HuH-7.5 (cell line): ENCODE measurements around the gene ASPSCR1.
A peak's percentile ranks its signal among the peaks of the same experiment; 100 is the strongest.
"Not testable (repeated sequence)": the region's sequence is repeated elsewhere in the genome, so short reads cannot be mapped to it uniquely, and the experiment has no call there.

Source experiments
- DNase-seq: peaks from one replicate; pipeline ENCODE4 v3.0.0; 2011; ENCODE audit warnings: low spot score

ASPSCR1 gene

GRCh38 chr17:81960130-81960958 is 17.1 kb upstream of the ASPSCR1 start:
- DNase-seq: no peak

GRCh38 chr17:81961087-81961511 is 16.3 kb upstream of the ASPSCR1 start, which contains the start of gene NOTUM:
Gene NOTUM (minus strand): TSS chr17:81961187. CDS start chr17:81960909, 278 bp downstream.
- DNase-seq: peak; percentile 73

DNA sequence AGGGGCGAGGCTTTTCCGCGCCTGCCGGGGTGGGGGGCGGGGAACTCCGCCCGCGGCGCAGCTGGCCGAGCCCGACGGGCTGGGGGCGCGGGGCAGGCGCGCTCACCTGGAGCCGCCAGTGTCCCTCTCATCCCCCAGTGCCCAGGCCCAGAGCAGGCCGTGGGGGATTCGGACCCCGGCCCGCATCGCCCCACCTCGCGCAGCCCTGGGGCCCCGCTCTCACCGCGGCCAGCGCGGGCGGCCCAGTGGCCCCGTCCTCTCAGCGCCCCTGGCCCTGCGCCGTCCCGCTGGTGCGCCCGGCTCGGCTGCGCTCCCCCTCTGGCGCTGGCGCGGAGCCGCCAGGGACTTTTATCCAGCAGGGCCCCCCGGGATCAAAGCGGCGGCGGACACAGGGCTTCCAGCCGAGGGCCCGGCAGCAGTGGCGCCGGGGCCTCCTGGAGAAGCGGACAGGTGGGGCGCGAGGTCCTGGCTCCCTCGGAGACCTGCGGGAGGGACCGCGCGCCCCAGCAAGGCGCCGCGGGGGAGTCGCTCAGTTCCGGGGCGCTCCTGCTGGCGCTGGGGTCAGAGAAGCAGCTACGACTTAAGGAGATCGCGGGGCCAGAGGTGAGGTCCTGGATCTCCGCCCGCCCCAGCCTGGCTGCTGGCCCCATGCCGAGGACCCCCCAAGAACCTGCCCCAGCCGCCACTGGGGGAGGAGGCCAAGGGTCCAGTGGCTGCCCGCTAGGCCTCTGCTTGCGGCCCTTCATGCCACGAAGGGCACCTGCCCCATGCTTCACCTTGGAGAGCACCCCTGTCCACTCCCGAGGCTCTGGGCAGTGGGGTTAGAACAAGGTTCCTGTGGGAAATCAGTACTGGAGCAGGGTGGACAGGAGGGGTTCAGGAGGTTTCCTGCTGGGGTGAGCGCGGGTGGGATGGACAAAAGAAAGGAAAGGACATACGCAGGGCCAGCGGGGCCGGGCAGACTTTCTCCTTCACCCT is 15.6 kb upstream of the ASPSCR1 start:
- DNase-seq: no peak

- DNase-seq: no peak
Observed at GRCh38 chr17:81962499-81963441, 14.7 kb upstream of the ASPSCR1 start.

DNA sequence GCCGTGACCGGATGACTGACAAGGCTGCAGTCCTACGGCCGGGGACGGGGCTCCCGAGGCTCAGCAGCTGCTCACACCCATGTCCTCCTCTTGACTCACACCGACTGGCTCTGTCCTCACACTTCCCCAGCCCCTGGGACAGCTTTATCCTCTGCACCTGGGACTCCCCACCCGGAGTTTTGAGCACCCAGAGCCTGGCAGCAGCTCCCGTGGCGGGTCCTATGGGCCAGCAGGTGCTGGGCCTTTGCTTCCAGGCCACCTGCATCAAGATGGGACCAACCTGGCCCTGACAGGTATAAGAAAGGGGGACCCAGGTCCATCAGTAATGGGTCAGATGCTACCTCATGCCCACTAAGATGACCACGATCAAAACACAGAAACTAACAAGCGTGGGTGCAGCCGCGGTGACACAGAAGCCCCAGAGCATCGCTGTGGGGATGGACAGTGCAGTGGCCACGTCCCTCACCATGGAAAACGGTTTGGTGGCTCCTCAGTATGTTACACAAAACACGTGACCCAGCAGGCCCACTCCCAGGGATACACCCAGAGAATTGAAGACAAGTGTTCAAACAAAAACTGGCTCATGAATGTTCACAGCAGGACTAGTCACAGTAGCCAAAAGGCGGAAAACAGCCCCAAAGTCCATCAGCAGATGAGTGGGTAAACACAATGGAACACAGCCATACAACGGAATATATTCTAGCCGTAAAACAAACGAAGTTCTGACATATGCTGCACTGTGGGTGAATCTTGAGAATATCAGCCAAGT is 13.2 kb upstream of the ASPSCR1 start:
- DNase-seq: no peak

GRCh38 chr17:81966343-81967243 is 10.8 kb upstream of the ASPSCR1 start:
- DNase-seq: no peak

DNA sequence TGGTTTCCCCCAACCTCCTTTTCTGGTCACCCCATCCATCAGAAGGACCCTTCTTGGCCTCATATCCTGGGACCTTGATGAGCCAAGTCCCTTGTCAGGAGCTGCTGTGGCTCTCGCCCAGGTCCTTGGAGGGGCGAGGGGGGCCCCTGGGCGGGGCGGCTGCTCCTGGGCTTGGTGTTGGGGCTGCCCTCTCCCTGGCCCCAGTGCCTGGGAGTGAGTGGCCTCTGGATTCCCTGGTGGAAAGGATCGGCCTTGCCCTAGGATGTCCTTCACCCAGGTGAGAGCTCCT is 10.2 kb upstream of the ASPSCR1 start:
- DNase-seq: no peak

DNA sequence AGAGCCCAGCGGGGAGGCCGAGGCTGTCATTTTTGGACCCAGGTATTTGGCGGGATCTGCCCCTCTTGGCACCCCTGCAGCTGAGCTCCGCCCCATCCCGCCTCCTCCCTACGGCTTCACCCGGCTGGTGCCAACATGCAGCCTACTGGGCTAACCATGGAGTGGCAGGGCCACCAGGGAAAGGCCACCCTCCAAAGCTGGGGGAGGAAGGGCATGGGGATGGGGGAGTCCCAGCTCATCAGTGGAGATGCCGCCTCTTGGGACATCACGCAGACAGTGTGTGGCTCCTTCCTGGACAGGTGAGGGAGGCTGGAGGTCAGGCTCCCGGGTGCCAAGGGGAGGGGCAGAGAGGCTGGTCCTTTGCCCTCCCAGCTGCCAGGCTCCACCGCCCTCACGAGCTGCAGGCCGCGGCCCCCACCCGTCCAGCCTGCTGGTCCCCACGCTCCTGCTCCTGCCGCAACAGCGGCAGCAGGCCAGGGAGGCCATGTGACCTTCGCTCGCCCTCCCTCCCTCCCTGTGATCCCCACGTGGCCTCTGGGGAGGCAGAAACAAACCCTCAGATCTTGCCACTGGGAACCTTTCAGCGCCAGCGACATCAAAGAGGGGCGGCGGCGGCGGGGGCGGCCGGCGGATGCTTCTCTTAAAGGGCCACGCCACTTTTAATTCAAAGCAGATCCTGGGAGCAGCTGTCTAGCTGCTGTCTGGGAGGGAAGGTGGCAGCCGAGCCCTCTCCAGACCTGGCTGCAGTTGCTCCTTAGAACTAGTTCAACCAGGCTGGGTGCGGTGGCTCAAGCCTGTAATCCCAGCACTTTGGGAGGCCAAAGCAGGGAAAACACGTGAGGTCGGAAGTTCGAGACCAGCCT is 9.7 kb upstream of the ASPSCR1 start:
- DNase-seq: peak; percentile 94

DNA sequence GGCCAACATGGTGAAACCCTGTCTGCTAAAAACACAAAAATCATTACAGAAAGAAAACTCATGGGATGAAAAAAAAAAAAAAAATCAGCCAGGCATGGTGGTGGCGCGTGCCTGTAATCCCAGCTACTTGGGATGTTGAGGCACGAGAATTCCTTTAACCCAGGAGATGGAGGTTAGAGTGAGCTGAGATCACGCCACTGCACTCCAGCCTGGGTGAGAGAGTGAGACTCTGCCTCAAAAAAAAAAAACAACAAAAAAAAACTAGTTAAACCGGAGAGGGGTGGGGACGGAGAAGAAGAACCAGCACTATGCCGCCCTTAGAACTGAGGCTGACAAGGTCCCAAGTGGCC is 9.1 kb upstream of the ASPSCR1 start:
- DNase-seq: no peak

GRCh38 chr17:81968850-81969812 is 8.3 kb upstream of the ASPSCR1 start:
- DNase-seq: no peak

DNA sequence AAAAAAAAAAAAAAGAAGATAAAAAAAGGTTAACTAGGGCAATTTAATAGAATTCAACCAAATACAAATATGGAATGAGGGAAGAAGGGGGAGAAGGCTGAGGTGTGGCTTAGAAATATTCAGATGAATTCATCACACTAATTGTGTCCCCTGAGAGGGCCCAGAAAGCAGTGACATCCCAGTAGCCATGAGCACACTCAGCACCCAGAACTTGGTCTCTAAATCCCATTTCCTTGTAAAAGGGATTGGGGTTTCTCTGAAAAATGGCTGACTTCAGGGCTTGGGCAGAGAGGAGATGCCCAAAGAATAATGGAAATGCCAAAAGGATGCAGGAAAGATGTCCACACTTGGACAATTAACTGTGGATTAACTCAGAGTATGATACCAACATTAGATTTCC is 4.0 kb upstream of the ASPSCR1 start:
- DNase-seq: no peak

GRCh38 chr17:81976332-81977210 is 858 bp upstream of the ASPSCR1 start:
- no peak for DNase-seq

- no peak for DNase-seq
Observed at GRCh38 chr17:81978524-81979298, 1.3 kb downstream of the ASPSCR1 start.

DNA sequence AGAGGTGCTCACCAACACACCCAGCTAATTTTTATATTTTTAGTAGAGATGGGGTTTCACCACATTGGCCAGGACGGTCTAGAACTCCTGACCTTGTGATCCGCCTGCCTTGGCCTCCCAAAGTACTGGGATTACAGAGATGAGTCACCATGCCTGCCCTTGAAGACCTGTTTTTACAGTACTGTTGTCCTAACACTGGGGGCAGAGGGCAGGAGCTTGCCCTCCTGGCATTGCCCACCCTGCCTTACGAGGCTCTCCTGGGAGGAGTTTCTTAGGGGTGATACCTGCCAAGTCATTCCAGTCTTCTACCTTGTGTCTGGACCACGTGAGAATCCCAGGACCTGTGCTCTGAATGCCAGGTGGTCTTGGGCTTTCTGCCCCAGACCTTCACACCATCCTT is 2.7 kb downstream of the ASPSCR1 start:
- no peak for DNase-seq

DNA sequence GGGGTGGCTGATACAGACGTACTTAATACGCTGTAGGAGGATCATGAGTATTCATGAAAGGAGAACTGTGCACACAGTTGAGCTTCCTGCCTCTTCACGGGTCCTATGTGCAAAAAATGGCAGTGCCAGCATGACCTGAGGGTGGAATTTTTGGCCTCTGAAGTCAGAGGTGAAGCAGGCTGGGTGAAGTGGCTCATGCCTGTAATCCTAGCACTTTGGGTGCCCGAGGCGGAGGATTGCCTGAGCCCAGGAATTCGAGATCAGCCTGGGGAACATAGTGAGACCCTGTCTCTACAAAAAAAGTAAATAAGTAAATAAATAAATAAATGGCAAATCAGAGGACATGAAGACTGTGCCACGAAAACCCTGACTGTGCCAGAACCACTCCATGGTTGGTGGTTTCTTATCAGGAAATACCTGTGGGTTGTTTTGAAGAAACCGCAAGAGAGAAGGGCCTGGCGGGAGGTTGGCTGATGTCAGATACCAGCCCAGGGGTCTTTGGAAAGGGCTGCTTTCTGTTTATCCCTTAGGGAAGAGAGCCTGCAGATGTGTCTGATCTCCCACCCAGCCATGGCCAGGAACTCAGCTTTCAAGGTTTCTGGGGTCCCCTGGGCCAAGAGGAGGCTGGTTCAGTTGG is 3.4 kb downstream of the ASPSCR1 start:
- DNase-seq: no peak

DNA sequence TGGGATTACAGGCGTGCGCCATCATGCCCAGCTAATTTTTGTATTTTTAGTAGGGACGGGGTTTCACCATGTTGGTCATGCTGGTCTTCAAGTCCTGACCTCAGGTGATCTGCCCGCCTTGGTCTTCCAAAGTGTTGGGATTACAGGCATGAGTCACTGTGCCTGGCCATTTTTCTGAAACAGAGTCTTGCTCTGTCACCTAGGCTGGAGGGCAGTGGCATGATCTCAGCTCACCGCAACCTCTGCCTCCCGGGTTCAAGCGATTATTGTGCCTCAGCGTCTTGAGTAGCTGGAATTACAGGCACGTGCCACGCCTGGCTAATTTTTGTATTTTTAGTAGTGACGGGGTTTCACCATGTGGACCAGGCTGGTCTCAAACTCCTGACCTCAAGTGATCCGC is 4.1 kb downstream of the ASPSCR1 start:
- not testable (repeated sequence) for DNase-seq
